Measurements from ENCODE around the gene SNTG2. TPM values are rescaled to one million over a fixed set of nuclear protein-coding genes. Genes with fewer than 3 reads are reported as not detected.

SNTG2 gene
- total RNA-seq, 4 donors from 2014 or later = 1.7 to 5.9 (median 2.0) TPM; not detected in 1

DNA sequence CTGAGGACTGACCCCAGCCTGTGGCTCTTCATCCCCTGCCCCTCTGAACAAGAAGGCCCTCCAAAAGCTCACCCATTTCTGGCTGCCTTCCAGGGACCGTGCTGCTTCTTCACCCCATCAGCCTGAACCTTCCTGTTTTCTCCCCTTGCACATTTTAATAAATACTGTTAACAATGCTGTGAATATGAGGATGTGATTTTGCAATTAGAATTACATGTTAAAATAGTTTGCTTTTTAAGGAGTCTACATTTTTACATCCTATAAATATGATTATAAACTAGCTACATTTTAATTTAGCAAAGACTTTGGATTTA, 4.0 kb downstream of the SNTG2 start:
- TF ChIP-seq, protein P1, sequence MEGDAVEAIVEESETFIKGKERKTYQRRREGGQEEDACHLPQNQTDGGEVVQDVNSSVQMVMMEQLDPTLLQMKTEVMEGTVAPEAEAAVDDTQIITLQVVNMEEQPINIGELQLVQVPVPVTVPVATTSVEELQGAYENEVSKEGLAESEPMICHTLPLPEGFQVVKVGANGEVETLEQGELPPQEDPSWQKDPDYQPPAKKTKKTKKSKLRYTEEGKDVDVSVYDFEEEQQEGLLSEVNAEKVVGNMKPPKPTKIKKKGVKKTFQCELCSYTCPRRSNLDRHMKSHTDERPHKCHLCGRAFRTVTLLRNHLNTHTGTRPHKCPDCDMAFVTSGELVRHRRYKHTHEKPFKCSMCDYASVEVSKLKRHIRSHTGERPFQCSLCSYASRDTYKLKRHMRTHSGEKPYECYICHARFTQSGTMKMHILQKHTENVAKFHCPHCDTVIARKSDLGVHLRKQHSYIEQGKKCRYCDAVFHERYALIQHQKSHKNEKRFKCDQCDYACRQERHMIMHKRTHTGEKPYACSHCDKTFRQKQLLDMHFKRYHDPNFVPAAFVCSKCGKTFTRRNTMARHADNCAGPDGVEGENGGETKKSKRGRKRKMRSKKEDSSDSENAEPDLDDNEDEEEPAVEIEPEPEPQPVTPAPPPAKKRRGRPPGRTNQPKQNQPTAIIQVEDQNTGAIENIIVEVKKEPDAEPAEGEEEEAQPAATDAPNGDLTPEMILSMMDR (IDR thresholded peaks at IDR 0.05) = no peak
- TF ChIP-seq POLR2A (IDR thresholded peaks at IDR 0.05) = no peak
- intact Hi-C loops (cut with DNase I) = no loop called here
- Histone ChIP-seq H3K36me3 (no peaks in the 10 kb centered on the region), H3K4me1 (peaks cover 9 to 21% (median 15%) of the 10 kb centered on the region in 3 donors), H3K9me3 (no peaks in the 10 kb centered on the region), H3K27ac (no peak overlapping the region), H3K4me3 (no peak overlapping the region), H3K27me3 (peaks cover 0 to 57% (median 10%) of the 10 kb centered on the region in 4 donors)
- 11 to 24% methylated on average over 1 of the region's 1 CpG for WGBS, 2 donors
- no peak for DNase-seq

DNA sequence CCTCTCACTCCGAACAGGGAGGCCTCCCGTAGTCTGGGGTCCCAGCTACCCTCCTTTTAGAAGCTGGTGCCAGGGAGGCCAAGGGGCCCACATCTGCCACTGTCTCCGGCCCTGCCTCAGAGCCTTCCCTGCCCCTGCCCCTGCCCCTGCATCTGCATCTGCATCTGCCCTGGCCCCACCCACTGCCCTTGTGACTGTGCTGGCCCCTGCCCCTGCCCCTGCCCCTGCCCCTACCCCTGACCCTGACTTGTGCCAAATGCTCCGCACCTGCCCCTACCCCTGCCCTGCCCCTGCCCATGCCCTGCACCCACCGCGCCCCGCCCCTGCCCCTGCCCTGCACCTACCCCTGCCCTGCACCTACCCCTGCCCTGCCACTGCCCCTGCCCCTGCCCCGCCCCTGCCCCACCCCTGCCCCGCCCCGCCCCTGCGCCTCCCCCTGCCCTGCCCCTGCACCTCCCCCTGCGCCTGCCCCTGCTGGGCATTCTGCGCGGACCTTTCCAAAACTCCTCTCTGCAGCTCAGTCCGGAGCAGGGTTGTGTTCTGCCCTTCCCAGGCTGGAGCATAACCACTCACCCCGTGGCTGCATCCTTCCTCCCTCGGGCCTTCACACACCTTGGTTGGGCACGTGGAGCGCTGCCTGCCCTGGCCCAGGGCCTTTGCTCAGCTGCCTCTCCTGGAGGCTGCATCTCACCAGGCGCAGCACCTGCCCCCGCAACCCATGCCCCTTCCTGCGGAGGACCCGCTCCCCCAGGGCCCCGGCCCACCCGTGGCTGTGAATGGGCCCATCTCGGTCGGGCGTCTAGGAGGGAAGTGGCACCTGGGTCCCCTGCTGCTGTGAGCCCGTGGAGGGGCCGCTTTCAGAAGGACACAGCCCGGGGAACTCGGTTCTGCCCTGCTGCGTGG, 5.4 kb downstream of the SNTG2 start:
- no peaks in the 10 kb centered on the region for H3K36me3 ChIP-seq
- no peak overlapping the region for H3K4me3 ChIP-seq
- H3K9me3 ChIP-seq = no peaks in the 10 kb centered on the region
- peaks cover 0 to 43% (median 2%) of the 10 kb centered on the region in 4 donors for H3K27me3 ChIP-seq
- TF ChIP-seq, protein P1 (IDR thresholded peaks at IDR 0.05) = no peak
- TF ChIP-seq POLR2A (IDR thresholded peaks at IDR 0.05) = no peak
- 81 to 87% methylated on average over 5 to 10 of the region's 33 CpGs for WGBS, 2 donors
- intact Hi-C loops (cut with DNase I) = no loop called here
- H3K27ac ChIP-seq = no peak overlapping the region
- peaks cover 1 to 6% (median 3%) of the 10 kb centered on the region in 3 donors for H3K4me1 ChIP-seq
- DNase-seq = no peak

DNA sequence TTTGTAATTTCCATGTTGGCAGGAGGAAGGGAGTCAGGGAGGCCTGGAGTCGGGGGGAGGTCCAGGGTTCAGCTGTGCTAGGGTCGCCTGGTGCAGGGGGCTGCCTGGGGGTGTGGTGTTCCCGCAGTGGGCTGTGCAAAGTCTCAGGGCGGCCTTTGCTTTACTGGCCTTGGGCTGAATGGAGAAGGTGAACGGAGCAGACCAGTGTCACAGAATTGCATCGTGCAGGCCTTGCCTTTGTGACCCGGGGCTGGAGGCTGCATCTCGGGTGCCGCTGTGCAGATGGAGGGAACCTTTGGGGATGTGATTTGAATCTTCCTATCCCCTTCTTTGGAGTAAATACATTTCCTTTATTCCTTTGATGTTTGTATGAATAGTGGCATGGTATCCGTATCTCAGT, 8.8 kb downstream of the SNTG2 start:
- H3K4me3 ChIP-seq = no peak overlapping the region
- no peak overlapping the region for H3K27ac ChIP-seq
- no peaks in the 10 kb centered on the region for H3K4me1 ChIP-seq
- intact Hi-C loops (cut with DNase I) = no loop called here
- no peaks in the 10 kb centered on the region for H3K9me3 ChIP-seq
- WGBS, 2 donors = 74 to 78% methylated on average over 5 to 7 of the region's 10 CpGs
- H3K27me3 ChIP-seq = peaks cover 0 to 10% (median 0%) of the 10 kb centered on the region in 4 donors
- DNase-seq = no peak
- TF ChIP-seq, protein P1 (IDR thresholded peaks at IDR 0.05) = no peak
- no peak for TF ChIP-seq POLR2A (IDR thresholded peaks at IDR 0.05)
- H3K36me3 ChIP-seq = no peaks in the 10 kb centered on the region

DNA sequence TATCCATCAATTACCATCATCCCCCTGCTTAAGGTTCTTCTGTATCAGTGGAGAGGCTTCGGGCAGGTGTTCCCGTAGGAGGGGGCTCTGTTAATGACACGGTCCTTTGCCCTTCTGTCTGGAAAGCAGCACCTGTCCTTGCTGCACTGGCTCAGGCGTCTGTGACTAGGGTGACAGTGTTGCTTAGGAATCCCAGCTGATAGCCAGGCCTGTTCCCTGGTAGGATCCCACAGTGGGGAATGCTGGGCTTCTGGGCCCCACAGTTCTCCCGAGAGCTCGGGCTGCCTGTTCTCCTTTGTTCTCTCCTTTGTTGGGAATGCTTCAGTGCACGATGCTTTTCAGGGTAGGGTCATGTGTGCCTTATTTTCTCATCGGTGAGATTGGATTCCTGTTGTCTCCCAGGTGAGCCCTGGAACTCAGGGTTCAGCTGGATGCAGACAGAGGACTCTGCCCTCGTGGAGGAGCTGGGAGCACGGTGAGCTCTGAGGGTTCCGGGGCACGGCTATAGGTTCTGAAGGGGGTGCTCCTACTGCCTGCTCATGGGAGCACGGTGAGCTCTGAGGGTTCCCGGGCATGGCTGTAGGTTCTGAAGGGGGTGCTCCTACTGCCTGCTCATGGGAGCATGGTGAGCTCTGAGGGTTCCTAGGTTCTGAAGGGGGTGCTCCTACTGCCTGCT, 9.6 kb downstream of the SNTG2 start:
- Histone ChIP-seq H3K36me3 (no peaks in the 10 kb centered on the region), H3K27ac (no peak overlapping the region), H3K4me1 (no peaks in the 10 kb centered on the region), H3K9me3 (no peaks in the 10 kb centered on the region), H3K27me3 (peaks cover 0 to 10% (median 0%) of the 10 kb centered on the region in 4 donors), H3K4me3 (no peak overlapping the region)
- TF ChIP-seq, protein P1 (IDR thresholded peaks at IDR 0.05) = no peak
- TF ChIP-seq POLR2A (IDR thresholded peaks at IDR 0.05) = no peak
- intact Hi-C loops (cut with DNase I) = no loop called here
- WGBS, 2 donors = 53 to 64% methylated on average over 6 to 7 of the region's 14 CpGs
- DNase-seq = no peak

DNA sequence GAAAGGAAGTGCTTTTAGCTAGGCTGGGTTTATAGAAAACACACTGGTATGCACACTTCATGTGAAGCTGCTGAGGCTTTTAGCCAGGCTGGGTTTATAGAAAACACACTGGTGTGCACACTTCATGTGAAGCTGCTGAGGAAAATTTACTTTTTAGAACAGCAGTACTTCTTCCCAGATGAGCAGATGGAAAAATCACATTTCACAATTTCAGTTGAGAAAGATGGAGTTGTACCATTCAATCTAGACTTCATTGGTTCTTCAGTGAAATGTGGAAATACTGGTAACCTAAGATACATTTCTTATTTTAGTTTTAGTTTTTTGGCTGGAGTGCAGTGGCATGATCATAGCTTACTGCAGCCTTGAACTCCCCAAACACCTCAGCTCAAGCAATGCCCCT, 11.1 kb downstream of the SNTG2 start:
- DNase-seq = no peak
- Histone ChIP-seq H3K27me3 (peaks cover 0 to 4% (median 0%) of the 10 kb centered on the region in 4 donors), H3K36me3 (no peaks in the 10 kb centered on the region), H3K27ac (no peak overlapping the region), H3K9me3 (no peaks in the 10 kb centered on the region), H3K4me3 (no peak overlapping the region), H3K4me1 (no peaks in the 10 kb centered on the region)
- intact Hi-C loops (cut with DNase I) = no loop called here
- TF ChIP-seq, protein P1 (IDR thresholded peaks at IDR 0.05) = no peak
- TF ChIP-seq POLR2A (IDR thresholded peaks at IDR 0.05) = no peak

All from esophagus squamous epithelium (tissue), 5 donors.